ENCODE measurements around the gene ACACB. TPM values are rescaled to one million over a fixed set of nuclear protein-coding genes. Genes with fewer than 3 reads are reported as not detected.

The ACACB gene
- total RNA-seq, 2 donors from 2014 or later = 49.6 to 55.6 TPM

GRCh38 chr12:109186993-109187653, 70.7 kb downstream of the ACACB start:
- no peak for DNase-seq
- ATAC-seq = no peak
- intact Hi-C loops (cut with DNase I, micrococcal nuclease) = no loop called here

GRCh38 chr12:109188108-109188712, 71.8 kb downstream of the ACACB start:
- ATAC-seq = no peak
- DNase-seq = no peak
- intact Hi-C loops (cut with DNase I, micrococcal nuclease) = no loop called here

- no peak for ATAC-seq
- intact Hi-C loops (cut with DNase I, micrococcal nuclease) = no loop called here
- DNase-seq = no peak
Measured at GRCh38 chr12:109189291-109189690, 72.9 kb downstream of the ACACB start.

GRCh38 chr12:109191621-109192250, 75.3 kb downstream of the ACACB start:
- ATAC-seq (no peak), DNase-seq (no peak)
- intact Hi-C loops (cut with DNase I, micrococcal nuclease) = no loop called here

- intact Hi-C loops (cut with DNase I, micrococcal nuclease) = no loop called here
- no peak for ATAC-seq
- no peak for DNase-seq
Measured at GRCh38 chr12:109192358-109192757, 76.0 kb downstream of the ACACB start.

GRCh38 chr12:109193896-109194295, 77.5 kb downstream of the ACACB start:
- no peak for DNase-seq
- intact Hi-C loops (cut with DNase I, micrococcal nuclease) = no loop called here
- no peak for ATAC-seq

GRCh38 chr12:109196332-109196731, 79.9 kb downstream of the ACACB start:
- no peak for DNase-seq
- intact Hi-C loops (cut with DNase I, micrococcal nuclease) = no loop called here
- no peak for ATAC-seq

- ATAC-seq (no peak), DNase-seq (no peak)
- intact Hi-C loops (cut with DNase I, micrococcal nuclease) = no loop called here
Measured at GRCh38 chr12:109197327-109197726, 80.9 kb downstream of the ACACB start.

- ATAC-seq = no peak
- intact Hi-C loops (cut with DNase I, micrococcal nuclease) = no loop called here
Measured at GRCh38 chr12:109199324-109199723, 82.9 kb downstream of the ACACB start.

GRCh38 chr12:109200825-109201495, 84.6 kb downstream of the ACACB start:
- DNase-seq = no peak
- intact Hi-C loops (cut with DNase I, micrococcal nuclease) = no loop called here
- ATAC-seq = no peak

More at GRCh38 chr12:109199324-109199723, 82.9 kb downstream of the ACACB start:
- DNase-seq = no peak

- DNase-seq (no peak), ATAC-seq (no peak)
- intact Hi-C loops (cut with DNase I, micrococcal nuclease) = no loop called here
Measured at GRCh38 chr12:109201496-109201885, 85.1 kb downstream of the ACACB start.

GRCh38 chr12:109202770-109203169, 86.4 kb downstream of the ACACB start:
- ATAC-seq = no peak
- intact Hi-C loops (cut with DNase I, micrococcal nuclease) = no loop called here
- DNase-seq = no peak

- DNase-seq = no peak
- no peak for ATAC-seq
- intact Hi-C loops (cut with DNase I, micrococcal nuclease) = no loop called here
Measured at GRCh38 chr12:109203480-109203879, 87.1 kb downstream of the ACACB start.

- DNase-seq (no peak), ATAC-seq (no peak)
- intact Hi-C loops (cut with DNase I, micrococcal nuclease) = no loop called here
Measured at GRCh38 chr12:109209082-109209481, 92.7 kb downstream of the ACACB start.

GRCh38 chr12:109212460-109213115, 96.2 kb downstream of the ACACB start:
- intact Hi-C loops (cut with DNase I, micrococcal nuclease) = no loop called here

GRCh38 chr12:109214131-109214530, 97.7 kb downstream of the ACACB start:
- intact Hi-C loops (cut with DNase I, micrococcal nuclease) = no loop called here
- no peak for ATAC-seq
- no peak for DNase-seq

More at GRCh38 chr12:109212460-109213115, 96.2 kb downstream of the ACACB start:
- no peak for DNase-seq
- no peak for ATAC-seq

- DNase-seq (no peak), ATAC-seq (no peak)
- intact Hi-C loops (cut with DNase I, micrococcal nuclease) = no loop called here
Measured at GRCh38 chr12:109218996-109219395, 102.6 kb downstream of the ACACB start.

- no peak for DNase-seq
- intact Hi-C loops (cut with DNase I, micrococcal nuclease) = no loop called here
- no peak for ATAC-seq
Measured at GRCh38 chr12:109219938-109220337, 103.6 kb downstream of the ACACB start.

- ATAC-seq (no peak), DNase-seq (no peak)
- intact Hi-C loops (cut with DNase I, micrococcal nuclease) = no loop called here
Measured at GRCh38 chr12:109221277-109221931, 105.0 kb downstream of the ACACB start.

Measured in left colon (tissue), 2 donors.